Ishikawa (cell line): ENCODE data around the gene SLC39A1.

ENCODE experiments used
- CEBPB ChIP-seq: IDR thresholded peaks from 2 replicates; pipeline ENCODE4 v1.6.1; 2012
- CREB1 ChIP-seq: IDR thresholded peaks from 2 replicates; pipeline ENCODE4 v1.6.1; 2012; ENCODE audit warnings: low read depth
- EGR1 ChIP-seq: IDR thresholded peaks from 2 replicates; pipeline ENCODE4 v1.6.1; 2012
- EP300 ChIP-seq: IDR thresholded peaks from 2 replicates; pipeline ENCODE4 v1.6.1; 2012; ENCODE audit warnings: borderline replicate concordance
- FOXM1 ChIP-seq: IDR thresholded peaks from 2 replicates; pipeline ENCODE4 v1.6.1; 2012; ENCODE audit warnings: low read depth, borderline replicate concordance
- NFIC ChIP-seq: IDR thresholded peaks from 2 replicates; pipeline ENCODE4 v1.6.1; 2012
- RAD21 ChIP-seq: IDR thresholded peaks from 2 replicates; pipeline ENCODE4 v1.6.1; 2012; ENCODE audit warnings: low read depth
- TAF1 ChIP-seq: IDR thresholded peaks from 2 replicates; pipeline ENCODE4 v1.6.1; 2012; ENCODE audit warnings: low read depth, mild to moderate bottlenecking
- TCF12 ChIP-seq: IDR thresholded peaks from 2 replicates; pipeline ENCODE4 v1.6.1; 2012; ENCODE audit warnings: low read depth
- TEAD4 ChIP-seq: IDR thresholded peaks from 2 replicates; pipeline ENCODE4 v1.6.1; 2012
- YY1 ChIP-seq: IDR thresholded peaks from 2 replicates; pipeline ENCODE4 v1.6.1; 2012; ENCODE audit warnings: low read depth
- ZBTB7A ChIP-seq: IDR thresholded peaks from 2 replicates; pipeline ENCODE4 v1.6.1; 2012; ENCODE audit warnings: low read depth
- TF ChIP-seq, protein P1 (sequence below): IDR thresholded peaks from 2 replicates; pipeline ENCODE4 v1.6.1; 2012
- TF ChIP-seq, protein P2 (sequence below): IDR thresholded peaks from 2 replicates; pipeline ENCODE4 v1.6.1; 2012
- TF ChIP-seq, protein P3 (sequence below): IDR thresholded peaks from 2 replicates; pipeline ENCODE4 v1.6.1; 2012; ENCODE audit warnings: low read depth, mild to moderate bottlenecking

Gene SLC39A1

DNA sequence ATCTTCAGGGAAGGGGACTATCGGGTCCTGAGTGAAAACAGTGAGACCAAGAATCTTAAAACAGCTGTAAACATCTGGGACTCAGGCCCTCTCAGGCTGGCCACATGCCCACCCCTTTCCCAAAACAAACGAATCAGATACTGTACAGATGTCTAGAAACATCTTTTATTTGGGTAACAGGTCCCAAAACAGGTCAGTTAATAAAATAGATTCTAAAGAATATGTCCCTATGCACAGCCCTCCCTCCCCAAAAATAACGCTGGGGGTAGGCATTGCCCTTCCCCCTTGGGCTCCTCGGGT lies 4.4 kb downstream of the SLC39A1 start:
- TF ChIP-seq ZBTB7A (0 out of 2 replicates have a peak, but pooled peaks have one; percentile 8), TCF12 (no peak)

DNA sequence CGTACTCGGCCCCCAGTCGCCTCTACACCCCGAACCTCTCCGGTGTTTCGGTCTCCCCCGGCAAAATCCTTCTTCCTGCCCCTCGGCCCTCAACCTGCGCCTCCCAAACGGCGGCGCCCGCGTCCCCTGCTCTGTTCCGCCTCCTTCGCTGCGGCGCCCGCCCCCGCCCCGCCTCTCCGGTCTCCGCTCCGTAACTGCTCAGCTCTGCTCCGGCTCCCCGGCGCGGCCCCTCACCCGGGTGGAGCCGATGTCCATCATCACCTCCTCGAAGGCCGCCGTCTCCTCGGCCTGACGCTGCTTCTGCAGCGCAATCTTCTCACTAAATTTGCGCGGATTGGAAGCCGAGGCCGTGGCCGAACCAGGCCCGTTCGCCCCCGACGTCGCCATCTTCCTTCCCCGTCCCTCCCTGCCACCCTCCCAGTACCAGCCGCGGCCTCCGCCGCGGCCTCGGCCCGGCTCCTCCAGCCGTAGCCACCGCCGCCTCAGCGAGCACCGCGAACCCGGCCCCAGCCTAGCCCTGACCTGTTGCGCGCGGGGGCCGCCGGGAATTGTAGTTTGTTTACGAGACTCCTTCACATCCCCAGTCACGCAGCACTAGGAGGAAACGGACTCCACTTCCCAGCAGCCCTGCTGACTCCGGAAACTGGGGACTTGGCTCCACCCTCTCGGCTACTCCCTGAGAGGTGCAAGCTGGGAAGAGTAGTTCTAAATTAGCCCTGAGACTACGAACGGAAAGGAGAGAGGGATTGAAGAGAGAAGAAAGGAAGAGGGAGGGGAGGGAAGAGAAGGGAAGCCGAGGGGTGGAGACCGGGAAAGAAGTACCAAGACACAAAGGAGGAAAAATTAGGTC lies 5.0 kb downstream of the SLC39A1 start, which contains the start of gene CRTC2:
CRTC2 (minus strand) TSS at position 502 of the 850 bp plus-strand sequence; CDS start at position 387, 115 bp downstream.
- TF ChIP-seq CEBPB (no peak), CREB1 (peak; percentile 47), TEAD4 (no peak), YY1 (peak; percentile 77), EGR1 (0 out of 2 replicates have a peak, but pooled peaks have one; percentile 29), RAD21 (no peak; the same call in 1 of the 2 replicates), ZBTB7A (0 out of 2 replicates have a peak, but pooled peaks have one; percentile 21), FOXM1 (no peak), NFIC (no peak), EP300 (no peak), TCF12 (peak; percentile 65), TAF1 (no peak; the same call in none of the 2 replicates)
- TF ChIP-seq, protein P1, sequence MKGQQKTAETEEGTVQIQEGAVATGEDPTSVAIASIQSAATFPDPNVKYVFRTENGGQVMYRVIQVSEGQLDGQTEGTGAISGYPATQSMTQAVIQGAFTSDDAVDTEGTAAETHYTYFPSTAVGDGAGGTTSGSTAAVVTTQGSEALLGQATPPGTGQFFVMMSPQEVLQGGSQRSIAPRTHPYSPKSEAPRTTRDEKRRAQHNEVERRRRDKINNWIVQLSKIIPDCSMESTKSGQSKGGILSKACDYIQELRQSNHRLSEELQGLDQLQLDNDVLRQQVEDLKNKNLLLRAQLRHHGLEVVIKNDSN = no peak
- TF ChIP-seq, protein P2, sequence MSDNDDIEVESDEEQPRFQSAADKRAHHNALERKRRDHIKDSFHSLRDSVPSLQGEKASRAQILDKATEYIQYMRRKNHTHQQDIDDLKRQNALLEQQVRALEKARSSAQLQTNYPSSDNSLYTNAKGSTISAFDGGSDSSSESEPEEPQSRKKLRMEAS = peak; percentile 28; the same call in 1 of the 2 replicates
- TF ChIP-seq, protein P3, sequence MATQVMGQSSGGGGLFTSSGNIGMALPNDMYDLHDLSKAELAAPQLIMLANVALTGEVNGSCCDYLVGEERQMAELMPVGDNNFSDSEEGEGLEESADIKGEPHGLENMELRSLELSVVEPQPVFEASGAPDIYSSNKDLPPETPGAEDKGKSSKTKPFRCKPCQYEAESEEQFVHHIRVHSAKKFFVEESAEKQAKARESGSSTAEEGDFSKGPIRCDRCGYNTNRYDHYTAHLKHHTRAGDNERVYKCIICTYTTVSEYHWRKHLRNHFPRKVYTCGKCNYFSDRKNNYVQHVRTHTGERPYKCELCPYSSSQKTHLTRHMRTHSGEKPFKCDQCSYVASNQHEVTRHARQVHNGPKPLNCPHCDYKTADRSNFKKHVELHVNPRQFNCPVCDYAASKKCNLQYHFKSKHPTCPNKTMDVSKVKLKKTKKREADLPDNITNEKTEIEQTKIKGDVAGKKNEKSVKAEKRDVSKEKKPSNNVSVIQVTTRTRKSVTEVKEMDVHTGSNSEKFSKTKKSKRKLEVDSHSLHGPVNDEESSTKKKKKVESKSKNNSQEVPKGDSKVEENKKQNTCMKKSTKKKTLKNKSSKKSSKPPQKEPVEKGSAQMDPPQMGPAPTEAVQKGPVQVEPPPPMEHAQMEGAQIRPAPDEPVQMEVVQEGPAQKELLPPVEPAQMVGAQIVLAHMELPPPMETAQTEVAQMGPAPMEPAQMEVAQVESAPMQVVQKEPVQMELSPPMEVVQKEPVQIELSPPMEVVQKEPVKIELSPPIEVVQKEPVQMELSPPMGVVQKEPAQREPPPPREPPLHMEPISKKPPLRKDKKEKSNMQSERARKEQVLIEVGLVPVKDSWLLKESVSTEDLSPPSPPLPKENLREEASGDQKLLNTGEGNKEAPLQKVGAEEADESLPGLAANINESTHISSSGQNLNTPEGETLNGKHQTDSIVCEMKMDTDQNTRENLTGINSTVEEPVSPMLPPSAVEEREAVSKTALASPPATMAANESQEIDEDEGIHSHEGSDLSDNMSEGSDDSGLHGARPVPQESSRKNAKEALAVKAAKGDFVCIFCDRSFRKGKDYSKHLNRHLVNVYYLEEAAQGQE = no peak

DNA sequence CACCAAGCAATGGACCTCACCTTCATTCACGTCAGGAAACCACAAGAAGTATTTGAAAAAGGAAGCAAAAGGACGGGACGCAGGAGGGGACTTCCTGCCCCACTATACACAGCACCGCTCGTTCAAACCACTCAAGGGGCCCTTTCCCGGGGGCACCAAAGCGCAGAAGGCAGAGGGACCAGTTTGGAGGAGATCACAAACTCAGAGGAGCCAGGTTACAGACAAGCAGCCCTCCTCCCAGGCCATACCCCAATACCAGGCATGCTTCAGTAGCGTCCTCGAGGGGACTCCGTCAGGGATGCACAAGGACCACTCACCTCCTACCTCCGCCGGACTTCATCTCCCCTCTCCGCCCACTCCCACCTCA lies 5.6 kb downstream of the SLC39A1 start:
- TF ChIP-seq NFIC (no peak), CEBPB (no peak), ZBTB7A (no peak), EGR1 (no peak)
- TF ChIP-seq, protein P2 = no peak
- TF ChIP-seq, protein P1 = no peak

DNA sequence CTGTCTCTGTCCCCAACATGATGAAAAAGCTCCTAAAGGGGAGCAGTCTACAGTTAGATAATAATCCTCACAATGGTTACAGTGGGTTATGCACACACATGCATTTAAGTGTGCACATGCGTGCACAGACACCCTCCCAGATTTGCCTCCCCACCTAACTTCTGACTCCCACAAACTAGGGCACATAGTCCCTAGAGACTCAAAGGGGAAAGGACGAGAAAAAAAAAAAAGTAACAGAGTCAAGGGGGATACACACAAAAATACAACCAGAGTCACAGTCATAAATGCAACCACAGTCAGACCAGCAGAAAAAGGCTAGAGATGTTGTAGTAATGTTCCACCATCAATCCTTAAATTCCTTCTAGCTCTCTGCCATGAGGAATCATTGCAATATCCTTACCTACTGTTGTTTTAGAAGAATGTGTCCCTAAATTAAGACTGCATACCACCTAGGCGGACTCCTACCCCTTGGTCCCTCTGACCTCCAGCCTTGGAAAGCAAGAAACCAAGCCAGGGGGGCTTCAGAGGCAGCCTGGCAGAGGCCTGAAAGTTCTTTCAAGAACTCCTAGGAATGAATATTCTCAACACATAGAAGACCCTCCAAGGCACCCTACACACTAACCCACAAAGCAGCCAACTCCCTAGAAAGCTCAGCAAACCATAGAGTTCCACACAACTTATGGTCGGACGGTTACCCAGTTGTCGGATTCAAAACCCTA lies 6.2 kb downstream of the SLC39A1 start:
- TF ChIP-seq RAD21 (no peak), YY1 (no peak), TAF1 (no peak), EP300 (no peak), NFIC (no peak), ZBTB7A (no peak), TEAD4 (no peak), TCF12 (no peak), EGR1 (no peak)
- TF ChIP-seq, protein P3 = no peak

DNA sequence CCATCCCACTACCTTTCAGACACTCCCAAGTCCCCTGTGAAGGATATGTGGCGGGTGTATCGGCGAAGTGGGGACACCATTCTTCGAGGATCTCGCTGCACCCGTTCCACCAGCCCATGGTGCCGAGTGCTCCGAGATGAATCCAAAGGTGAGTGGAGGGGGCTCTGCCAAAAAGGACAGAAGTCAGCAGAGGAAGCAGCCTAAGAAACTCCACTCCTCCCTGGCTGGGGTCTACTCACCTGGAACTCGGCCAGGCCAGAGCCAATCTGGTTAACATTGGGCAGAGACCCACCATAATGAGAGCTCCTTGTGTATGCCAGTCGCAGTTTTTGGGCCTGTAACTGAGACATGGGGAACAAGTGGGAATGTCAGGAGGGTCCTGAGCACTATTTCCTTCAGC lies 8.5 kb downstream of the SLC39A1 start:
- TF ChIP-seq, protein P3 = no peak
- TF ChIP-seq ZBTB7A (no peak), CEBPB (no peak), EGR1 (no peak), TCF12 (no peak), NFIC (no peak), TAF1 (no peak), YY1 (no peak), CREB1 (no peak), RAD21 (no peak), TEAD4 (no peak)
- TF ChIP-seq, protein P2 = no peak
